ENCODE data around the gene CYP46A1.

Gene CYP46A1

DNA sequence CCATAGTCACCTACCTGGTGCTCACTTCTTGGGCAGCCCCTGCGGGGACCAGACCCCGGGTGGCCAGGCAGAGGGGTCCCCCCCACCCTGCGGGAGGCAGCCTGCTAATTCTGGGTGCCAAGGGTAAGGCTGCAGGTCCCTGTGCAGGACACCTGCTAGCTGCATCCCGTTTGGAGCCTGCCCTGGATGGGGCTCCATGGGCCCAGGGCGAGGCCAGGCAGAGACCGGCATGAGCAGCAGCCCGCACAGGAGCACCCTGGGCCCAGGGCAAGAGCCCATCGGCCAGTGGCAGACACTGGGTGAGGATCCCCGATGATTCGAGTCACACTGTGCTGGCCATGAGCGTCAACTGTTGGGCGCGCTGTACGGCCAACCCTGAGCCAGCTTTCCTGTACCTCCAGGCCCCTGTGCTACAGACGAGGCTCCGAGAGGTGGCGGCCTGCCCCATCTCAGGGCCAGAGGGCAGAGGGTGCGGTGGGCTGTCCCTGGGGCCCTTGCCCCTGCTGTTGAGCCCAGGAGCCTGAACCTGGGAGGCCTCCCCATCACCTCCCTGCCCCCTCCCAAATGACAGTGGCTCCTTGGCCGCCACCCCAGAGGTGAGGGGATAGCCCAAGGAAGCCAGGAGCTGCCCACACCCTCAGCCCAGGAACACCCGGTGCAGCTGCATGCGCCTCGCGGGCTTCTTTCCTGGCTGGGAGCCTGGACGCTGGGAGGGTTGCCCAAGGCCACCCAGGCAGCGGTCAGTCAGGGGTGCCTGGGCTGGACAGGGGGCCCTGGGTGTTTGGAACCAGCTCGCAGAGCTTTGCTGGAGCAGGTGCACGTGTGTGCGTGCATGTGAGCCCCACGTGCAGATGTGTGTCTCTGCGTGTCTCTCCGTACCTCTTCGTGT lies 47.7 kb downstream of the CYP46A1 start:
- no peak for DNase-seq

- no peak for DNase-seq
Observed at GRCh38 chr14:99732436-99733210, 48.5 kb downstream of the CYP46A1 start.

DNA sequence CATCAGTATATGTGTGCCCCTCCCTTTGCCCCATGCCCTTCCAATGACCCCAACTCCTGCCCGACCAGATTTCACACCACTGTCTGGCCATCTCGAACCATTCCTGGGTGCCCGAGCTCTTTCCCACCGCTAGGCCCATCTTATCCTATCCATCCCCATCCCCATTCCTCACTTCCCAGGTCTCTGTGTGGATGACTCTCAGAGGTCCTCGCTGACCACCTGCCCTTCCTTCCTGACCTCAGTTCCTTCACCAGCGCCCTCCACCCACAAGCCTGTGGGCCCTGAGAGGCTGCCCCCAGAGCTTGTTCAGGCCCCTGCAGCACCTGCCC lies 49.1 kb downstream of the CYP46A1 start:
- no peak for DNase-seq

- DNase-seq, result no peak
Observed at GRCh38 chr14:99733540-99734405, 49.7 kb downstream of the CYP46A1 start.

DNA sequence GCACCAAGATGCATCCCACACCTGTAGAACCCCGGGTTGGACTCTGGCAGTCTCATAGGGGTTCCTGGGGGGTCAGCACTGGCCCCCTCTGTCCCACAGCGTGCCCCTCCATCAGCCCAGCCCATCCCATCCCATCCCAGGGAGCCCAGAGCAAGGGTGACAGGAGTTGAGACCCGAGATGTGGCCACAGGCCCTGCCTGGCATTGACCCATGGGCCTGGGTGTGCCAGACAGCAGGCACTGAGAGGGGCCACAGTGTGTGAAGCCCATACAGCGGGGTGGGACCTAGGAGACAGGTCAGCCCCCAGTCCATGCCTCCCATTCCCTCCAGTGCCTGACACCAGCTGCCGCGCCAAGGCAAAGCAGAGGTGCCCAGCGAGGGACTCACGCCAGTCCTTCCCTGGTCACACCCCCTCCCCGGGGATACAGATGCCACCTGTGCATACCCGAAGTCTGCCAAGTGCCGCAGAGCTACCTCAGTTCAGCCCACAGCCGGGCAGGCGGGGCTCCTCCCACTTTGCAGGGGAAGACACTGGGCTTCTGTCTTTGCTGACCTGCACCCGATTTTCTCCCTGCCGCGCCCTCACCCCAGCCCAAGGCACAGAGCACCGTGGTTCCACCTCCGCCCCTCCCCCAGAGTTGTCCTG lies 50.4 kb downstream of the CYP46A1 start:
- no peak for DNase-seq

DNA sequence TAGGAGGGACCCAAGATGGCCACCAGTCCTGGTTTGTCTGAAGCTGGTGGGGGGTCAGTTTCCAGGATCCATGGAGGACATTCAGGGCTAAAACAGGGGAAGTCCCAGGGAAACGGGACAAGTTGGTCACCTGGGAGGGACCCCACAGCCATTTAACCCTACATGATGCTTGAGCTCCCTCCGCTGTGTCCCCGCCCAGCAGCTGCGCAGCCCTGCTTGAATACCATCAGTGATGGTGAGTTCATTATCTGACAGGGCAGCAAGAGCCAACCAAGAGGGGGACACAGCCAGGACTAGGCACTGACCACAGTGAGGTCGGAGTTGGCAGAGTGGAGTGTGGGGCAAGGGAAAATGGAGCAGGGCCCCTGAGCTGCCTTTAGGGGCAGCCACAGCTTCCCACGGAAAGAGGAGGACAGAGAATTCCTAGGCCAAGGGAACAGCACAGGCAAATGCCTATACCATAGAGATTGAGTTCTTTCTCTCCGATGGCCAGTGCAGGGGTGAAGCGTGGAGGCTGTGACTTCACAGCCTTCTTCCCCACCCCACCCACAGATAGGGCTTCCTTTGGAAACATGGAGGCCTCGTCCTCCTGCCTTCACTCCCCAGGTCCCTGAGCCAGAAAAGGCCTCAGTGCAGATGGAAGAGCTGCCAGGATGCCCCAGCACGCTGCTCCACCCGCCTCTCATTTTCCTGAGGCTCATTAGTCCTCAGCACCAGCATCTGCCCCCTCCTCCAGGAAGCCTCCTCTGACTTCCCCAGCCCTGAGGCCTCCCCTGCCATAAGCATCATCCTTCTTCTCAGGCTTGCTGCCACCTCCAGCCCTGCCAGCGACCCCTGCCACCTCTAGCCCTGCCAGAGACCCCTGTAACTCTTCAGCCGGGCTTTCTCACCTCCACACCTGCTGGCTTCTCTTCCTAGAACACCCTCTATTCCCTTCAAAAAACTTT lies 51.4 kb downstream of the CYP46A1 start:
- DNase-seq, result no peak

DNA sequence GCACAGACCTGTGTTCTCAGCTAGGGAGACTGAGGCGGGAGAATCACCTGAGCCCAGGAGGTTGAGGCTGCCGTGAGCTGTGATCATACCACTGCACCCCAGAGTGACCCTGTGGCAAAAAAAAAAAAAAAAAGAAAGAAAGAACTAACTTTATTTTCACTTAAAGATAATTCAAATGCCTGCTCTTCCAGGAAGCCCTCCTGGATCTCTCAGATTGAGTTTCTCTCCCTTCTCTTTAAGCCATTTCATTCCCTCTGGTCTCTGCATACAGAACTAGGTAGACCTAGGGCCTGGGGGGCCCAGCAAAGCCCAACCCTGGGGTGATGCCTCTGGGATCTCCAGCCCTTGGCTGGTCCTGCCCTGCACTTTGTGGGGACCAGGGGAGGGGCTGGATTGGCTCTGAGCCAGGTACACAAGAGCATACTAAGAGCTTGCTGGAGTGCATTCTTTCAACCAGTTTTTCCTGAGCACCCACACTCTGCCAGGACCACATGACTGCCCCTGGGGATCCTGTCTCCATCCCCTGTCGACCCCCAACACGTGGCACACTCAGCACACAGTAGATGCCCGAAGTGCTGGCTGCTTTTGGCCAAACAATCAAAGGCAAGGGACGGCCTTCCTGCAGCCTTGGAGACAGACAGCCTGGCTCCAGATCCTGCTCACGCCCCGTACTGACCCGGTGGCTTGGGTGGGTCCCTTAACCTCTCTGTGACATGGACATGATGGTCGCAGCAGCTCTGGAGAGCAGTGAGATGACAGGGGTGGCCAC lies 52.7 kb downstream of the CYP46A1 start:
- DNase-seq, result no peak

GRCh38 chr14:99737451-99737951 lies 53.4 kb downstream of the CYP46A1 start:
- DNase-seq, result no peak

- DNase-seq, result no peak
Observed at GRCh38 chr14:99737956-99738667, 54.0 kb downstream of the CYP46A1 start.

- no peak for DNase-seq
Observed at GRCh38 chr14:99740411-99740810, 56.3 kb downstream of the CYP46A1 start.

DNA sequence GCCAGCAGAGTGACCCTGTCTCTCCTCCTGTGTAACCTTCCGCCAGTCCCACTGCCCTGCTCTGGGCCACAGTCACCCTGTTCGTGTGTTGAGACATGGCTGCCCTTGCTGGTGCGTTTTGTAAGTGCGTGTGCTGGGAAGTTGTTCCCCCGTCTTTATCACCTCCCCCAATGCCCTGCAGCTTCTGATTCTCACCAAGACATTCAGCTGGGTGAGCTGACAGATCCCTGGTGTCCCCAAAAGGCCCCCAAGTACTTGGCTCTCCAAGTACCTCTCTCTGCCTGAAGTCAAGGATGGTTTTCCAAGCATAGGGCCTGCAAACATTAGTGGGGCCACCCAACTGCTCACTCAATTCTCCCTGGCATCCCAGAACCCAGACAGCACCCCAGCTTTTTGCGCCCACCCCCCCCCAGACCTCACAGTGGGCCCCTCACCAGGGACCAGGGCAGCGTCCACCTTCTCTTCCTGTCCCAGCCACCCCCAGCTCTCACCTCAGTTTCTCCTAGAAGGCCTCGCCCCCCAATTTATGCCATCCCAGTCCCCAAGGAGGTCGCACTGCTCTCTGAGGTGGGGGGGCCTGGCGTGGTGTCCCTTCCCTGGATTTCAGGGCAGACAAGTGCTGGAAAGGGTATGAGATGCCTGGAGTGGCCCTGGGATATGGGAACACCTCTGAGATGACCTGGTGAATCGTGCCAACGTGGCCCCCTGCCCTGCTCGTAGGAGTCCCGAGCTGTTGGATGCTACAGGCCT lies 57.3 kb downstream of the CYP46A1 start:
- DNase-seq, result no peak

DNA sequence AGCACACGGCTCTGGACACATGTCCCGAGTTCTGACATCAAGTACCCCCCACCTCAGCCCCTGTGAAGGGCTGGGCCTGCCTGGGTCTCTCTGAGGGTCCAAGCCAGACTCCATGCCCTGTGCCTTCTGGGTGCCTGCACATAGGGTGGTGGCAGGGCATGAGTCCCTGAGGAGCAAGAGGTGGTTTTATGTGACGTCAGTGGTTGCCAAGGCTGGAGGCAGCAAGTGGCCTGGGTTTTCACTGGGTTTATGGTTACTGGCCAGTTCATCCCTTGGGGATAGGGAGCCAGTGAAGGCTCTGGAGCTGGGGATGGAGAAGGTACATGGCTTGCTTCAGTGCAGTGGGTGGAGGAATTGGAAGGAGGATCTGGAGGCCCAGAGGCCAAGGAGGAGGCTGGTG lies 58.0 kb downstream of the CYP46A1 start:
- no peak for DNase-seq

DNA sequence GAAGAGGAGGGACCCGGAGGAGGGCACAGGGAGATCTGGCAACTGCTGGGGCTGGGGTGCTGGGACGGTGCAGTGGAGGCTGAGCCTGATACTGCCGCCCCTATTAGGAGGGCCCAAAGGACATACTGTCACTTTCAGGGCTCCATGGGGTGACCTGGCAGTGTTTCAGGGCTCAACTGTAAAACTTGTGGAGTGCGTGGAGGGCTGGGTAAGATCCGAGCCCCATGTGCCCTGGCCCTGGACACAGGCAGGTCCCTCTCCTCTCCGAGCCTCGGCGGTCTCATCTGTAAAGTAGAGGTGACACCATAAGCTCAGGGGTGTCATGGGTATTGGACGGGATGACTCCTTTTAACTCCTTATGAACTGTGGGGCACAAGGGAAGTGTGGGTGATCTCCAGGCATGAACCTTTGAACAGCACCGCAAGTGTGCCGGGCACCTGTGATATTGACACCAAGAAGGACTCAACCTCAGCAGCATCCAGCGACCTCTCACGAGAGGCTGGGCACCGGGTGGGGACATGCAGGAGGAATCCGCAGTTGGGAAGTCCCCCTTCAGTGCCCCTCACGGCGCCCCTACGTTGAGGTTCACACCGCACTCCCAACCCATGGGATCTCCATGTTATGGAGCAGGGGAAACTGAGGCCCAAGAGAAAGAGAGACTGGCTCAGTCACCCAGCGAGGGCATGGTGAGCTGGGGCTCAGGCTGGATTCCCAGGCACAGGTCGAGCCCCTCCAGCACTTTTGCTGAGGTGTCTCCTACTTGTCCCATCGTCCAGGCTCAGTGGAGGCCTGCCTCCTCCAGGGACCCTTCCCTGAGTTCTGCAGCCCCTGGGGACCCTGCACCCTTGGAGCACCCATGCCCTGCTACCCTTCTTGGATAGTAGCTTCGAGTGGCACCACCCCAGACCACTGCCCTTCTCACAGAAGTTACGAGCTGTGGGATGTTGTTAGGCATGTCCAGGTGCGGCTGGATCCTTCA lies 58.7 kb downstream of the CYP46A1 start:
- no peak for DNase-seq

- peak; percentile 66 for DNase-seq
Observed at GRCh38 chr14:99744199-99744872, 60.2 kb downstream of the CYP46A1 start.

DNA sequence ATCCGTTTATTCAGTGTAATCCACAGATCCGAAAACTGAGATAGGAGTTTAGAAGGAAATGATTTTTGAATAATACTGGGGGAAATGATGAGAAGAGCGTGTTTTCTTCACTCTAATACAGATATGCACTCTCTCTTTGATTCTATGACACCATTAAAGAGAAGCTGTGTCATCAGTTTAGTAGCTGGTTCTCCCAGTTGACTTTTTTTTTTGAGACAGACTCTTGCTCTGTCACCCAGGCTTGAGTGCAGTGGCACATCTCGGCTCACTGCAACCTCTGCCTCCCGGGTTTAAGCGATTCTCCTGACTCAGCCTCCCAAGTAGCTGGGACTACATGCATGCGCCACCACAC lies 60.8 kb downstream of the CYP46A1 start:
- DNase-seq, result no peak

DNA sequence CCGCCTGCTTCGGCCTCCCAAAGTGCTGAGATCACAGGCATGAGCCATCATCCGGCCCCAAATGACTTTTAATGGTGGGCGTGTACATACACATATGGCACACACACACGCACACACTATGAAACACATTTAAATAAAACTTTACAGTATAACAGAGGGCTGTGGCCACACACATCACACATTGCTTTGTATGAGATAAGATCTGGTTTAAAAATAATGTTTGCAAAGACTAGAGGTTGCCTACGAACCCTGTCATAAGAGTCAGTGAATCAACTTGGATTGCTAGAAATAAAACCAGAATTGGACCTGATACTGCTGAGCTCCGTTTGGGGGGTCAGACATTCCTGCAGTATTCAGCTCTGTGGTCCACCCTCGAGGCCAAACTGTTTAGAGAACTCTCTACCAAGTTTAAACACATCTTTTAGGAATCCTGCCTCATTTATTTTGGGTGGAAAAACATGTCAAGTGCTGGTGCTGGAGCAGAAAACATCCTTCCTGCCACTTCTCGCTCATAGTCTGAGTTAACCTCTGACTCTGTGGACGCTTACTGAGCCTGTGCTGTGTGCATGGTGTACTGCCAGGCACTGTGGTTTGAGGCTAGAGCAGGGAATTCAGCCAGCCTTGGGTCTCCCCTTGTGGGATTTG lies 61.3 kb downstream of the CYP46A1 start:
- peak; percentile 81 for DNase-seq

DNA sequence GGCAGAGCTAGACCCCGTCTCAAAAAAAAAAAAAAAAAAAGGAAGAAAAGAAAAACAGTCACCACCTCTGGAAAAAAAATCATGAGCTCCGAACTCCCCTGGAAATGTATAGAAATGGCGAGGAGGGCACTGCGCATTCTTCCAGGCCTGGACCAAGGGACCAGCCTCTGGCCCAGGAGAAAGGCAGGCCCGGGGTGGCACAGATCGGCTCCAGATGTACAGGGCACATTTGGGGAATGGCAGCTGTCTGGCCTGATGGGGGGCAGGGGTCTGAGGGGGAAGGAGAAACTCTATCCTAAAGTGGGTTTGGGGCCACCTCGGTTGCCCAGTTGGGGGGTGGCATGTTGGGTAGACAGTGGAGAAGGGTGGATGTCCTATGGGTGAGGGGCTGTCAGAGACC lies 63.1 kb downstream of the CYP46A1 start:
- no peak for DNase-seq
